Measurements from ENCODE around the gene GRK1. TPM values are rescaled to one million over a fixed set of nuclear protein-coding genes. Genes with fewer than 3 reads are reported as not detected.

Gene GRK1
- total RNA-seq, 4 donors from 2014 or later = not detected

DNA sequence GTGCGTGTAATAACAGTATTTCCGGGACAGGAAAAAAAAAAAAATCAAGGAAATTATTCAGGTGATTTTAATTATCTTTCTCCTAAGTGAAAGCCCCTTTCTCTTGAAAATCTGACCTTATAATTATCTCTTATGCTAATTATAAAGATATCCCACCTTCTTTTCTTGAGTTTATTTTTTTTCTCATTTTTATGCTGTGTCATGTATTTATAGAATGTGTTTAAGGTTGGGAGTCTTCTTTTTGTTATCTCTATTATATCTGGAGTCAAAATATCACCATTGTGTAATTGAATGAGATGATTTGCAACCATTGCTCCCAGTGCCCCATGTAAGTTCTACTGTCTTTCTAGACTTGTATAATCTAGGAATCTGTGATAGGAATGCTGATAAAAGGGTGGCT, 95.1 kb downstream of the GRK1 start:
- no peak for DNase-seq
- H3K4me1 ChIP-seq = peaks cover 7 to 16% (median 14%) of the 10 kb centered on the region in 4 donors
- no peak overlapping the region for H3K27ac ChIP-seq
- no peaks in the 10 kb centered on the region for H3K9me3 ChIP-seq
- 83 to 87% methylated on average over 2 of the region's 2 CpGs for WGBS, 2 donors (ENCODE audit: low coverage in 1 of 2)
- H3K36me3 ChIP-seq = no peaks in the 10 kb centered on the region
- TF ChIP-seq POLR2AphosphoS5 (IDR thresholded peaks at IDR 0.05) (no peak), POLR2A (IDR thresholded peaks at IDR 0.05) (no peak), EP300 (IDR thresholded peaks at IDR 0.05; ENCODE audit: low read depth) (no peak)
- TF ChIP-seq, protein P1, sequence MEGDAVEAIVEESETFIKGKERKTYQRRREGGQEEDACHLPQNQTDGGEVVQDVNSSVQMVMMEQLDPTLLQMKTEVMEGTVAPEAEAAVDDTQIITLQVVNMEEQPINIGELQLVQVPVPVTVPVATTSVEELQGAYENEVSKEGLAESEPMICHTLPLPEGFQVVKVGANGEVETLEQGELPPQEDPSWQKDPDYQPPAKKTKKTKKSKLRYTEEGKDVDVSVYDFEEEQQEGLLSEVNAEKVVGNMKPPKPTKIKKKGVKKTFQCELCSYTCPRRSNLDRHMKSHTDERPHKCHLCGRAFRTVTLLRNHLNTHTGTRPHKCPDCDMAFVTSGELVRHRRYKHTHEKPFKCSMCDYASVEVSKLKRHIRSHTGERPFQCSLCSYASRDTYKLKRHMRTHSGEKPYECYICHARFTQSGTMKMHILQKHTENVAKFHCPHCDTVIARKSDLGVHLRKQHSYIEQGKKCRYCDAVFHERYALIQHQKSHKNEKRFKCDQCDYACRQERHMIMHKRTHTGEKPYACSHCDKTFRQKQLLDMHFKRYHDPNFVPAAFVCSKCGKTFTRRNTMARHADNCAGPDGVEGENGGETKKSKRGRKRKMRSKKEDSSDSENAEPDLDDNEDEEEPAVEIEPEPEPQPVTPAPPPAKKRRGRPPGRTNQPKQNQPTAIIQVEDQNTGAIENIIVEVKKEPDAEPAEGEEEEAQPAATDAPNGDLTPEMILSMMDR (IDR thresholded peaks at IDR 0.05) = no peak
- H3K27me3 ChIP-seq = peaks cover 28% of the 10 kb centered on the region
- H3K4me3 ChIP-seq = no peak overlapping the region
- intact Hi-C loops (cut with DNase I; ENCODE audit: low total_unique reads) (no loop called here), in situ Hi-C loops (cut with MboI; ENCODE audit: low pct_ligation_motif_present in 1 of 4, low pct_unique_long_range_greater_than_20kb in 1 of 4, low sequenced_read_pairs in 3 of 4) (no loop called here)

DNA sequence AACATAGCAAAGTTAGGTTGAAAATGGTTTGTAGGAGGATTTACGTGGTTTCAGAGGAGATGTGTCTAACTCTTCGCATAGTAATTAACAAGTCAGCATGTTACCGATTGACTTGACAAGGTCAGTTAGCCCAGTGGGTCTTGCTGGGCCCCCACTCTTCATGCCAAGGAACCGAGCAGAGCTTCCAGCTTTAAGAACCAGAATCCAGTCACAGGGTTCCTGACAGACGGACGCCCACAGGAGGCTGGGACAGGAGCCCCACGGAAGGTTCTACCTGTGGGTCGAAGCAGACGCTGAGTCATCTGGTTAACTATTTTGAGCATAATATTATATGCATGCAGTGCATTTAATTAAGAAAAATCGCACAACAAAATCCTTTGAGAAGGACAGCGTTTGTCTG, 95.5 kb downstream of the GRK1 start:
- Histone ChIP-seq H3K9me3 (no peaks in the 10 kb centered on the region), H3K27me3 (peaks cover 28% of the 10 kb centered on the region), H3K4me3 (no peak overlapping the region), H3K27ac (no peak overlapping the region), H3K36me3 (no peaks in the 10 kb centered on the region), H3K4me1 (peaks cover 7 to 16% (median 14%) of the 10 kb centered on the region in 4 donors)
- WGBS, 2 donors (ENCODE audit: low coverage in 1 of 2) = 84 to 86% methylated on average over 6 to 11 of the region's 11 CpGs
- intact Hi-C loops (cut with DNase I; ENCODE audit: low total_unique reads) (no loop called here), in situ Hi-C loops (cut with MboI; ENCODE audit: low pct_ligation_motif_present in 1 of 4, low pct_unique_long_range_greater_than_20kb in 1 of 4, low sequenced_read_pairs in 3 of 4) (no loop called here)
- TF ChIP-seq POLR2AphosphoS5 (IDR thresholded peaks at IDR 0.05) (no peak), EP300 (IDR thresholded peaks at IDR 0.05; ENCODE audit: low read depth) (no peak), POLR2A (IDR thresholded peaks at IDR 0.05) (no peak)
- DNase-seq = no peak

DNA sequence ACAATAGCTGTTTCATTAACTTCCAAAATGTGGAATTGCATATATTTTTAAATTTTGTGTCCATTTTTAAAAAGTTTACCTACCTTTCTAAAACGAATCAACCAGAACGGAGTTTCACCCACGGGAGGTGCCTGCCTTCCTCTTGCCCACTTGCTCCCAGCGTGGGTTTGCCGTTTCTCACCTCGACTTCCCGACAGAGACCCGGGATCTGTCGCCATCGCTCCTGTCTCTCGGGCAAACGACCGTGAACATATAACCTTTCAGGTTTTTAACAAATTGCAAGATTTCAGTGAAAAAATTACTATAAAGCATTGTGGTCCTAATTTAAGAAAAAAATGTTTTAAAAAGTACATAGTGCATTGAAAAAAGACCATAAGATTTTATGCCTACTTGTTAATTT, 96.2 kb downstream of the GRK1 start:
- Histone ChIP-seq H3K36me3 (no peaks in the 10 kb centered on the region), H3K9me3 (no peaks in the 10 kb centered on the region), H3K4me3 (no peak overlapping the region), H3K27ac (no peak overlapping the region), H3K4me1 (peaks cover 7 to 15% (median 14%) of the 10 kb centered on the region in 4 donors), H3K27me3 (peaks cover 26% of the 10 kb centered on the region)
- no peak for DNase-seq
- in situ Hi-C loops (cut with MboI; ENCODE audit: low pct_ligation_motif_present in 1 of 4, low pct_unique_long_range_greater_than_20kb in 1 of 4, low sequenced_read_pairs in 3 of 4) (no loop called here), intact Hi-C loops (cut with DNase I; ENCODE audit: low total_unique reads) (no loop called here)
- no peak for TF ChIP-seq POLR2AphosphoS5 (IDR thresholded peaks at IDR 0.05)
- TF ChIP-seq, protein P1 (IDR thresholded peaks at IDR 0.05) = no peak
- TF ChIP-seq EP300 (IDR thresholded peaks at IDR 0.05; ENCODE audit: low read depth) = no peak
- no peak for TF ChIP-seq POLR2A (IDR thresholded peaks at IDR 0.05)
- 85 to 89% methylated on average over 11 to 13 of the region's 13 CpGs for WGBS, 2 donors (ENCODE audit: low coverage in 1 of 2)

DNA sequence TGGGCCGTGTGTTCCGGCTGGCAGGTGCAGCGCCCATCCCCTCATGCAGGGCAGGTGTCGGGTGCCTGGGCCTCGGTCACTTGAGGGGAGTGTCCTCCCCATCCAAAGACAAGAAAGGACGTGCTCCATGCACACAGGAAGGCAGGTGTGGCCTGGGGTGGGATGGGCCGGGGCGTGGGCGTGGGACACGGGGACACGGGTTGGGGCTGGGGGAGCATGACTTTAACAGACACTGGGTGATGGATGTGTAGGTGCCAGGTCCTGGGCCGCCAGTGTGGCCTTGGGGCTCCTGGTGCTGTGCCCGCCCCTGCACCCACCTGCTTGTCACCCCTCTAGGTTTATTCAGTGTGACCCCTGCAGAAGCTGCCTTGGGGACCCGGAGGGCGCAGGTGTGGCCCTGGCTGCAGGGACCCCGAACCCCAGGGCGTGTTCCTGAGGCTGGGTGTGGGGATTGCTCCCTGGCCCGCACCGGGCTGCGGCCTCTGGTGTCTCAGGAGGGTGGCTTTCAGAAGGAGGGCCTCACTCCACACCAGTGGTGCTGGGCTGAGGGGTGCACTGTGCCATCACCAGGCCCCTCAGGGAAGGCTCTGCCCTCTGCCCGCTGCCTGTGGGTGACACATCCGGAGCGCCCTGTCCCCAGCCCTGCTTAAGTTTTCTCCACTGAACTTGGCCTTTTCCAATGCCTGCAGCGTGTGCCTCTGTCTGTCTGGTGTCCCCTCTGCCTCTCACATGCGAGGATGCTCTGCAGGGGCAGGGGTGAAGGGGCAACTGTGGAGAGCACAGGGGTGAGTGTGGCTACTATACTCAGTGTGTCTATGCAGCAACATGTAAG, 97.2 kb downstream of the GRK1 start:
- no peak overlapping the region for H3K4me3 ChIP-seq
- TF ChIP-seq, protein P1 (IDR thresholded peaks at IDR 0.05) = no peak
- TF ChIP-seq POLR2A (IDR thresholded peaks at IDR 0.05) (no peak), EP300 (IDR thresholded peaks at IDR 0.05; ENCODE audit: low read depth) (no peak), POLR2AphosphoS5 (IDR thresholded peaks at IDR 0.05) (no peak)
- intact Hi-C loops (cut with DNase I; ENCODE audit: low total_unique reads) (no loop called here), in situ Hi-C loops (cut with MboI; ENCODE audit: low pct_ligation_motif_present in 1 of 4, low pct_unique_long_range_greater_than_20kb in 1 of 4, low sequenced_read_pairs in 3 of 4) (no loop called here)
- 67 to 83% methylated on average over 9 to 17 of the region's 25 CpGs for WGBS, 2 donors (ENCODE audit: low coverage in 1 of 2)
- no peaks in the 10 kb centered on the region for H3K36me3 ChIP-seq
- no peak for DNase-seq
- peaks cover 26% of the 10 kb centered on the region for H3K27me3 ChIP-seq
- H3K27ac ChIP-seq = no peak overlapping the region
- peaks cover 7 to 10% (median 9%) of the 10 kb centered on the region in 4 donors for H3K4me1 ChIP-seq
- H3K9me3 ChIP-seq = no peaks in the 10 kb centered on the region
